K562 (cell line): Measurements from ENCODE around the gene STK16. TPM values are rescaled to one million over a fixed set of nuclear protein-coding genes. Genes with fewer than 3 reads are reported as not detected.

Experiments
- ATF4 ChIP-seq: fragments of 450-650 bp; formaldehyde crosslinking; IDR thresholded peaks from 2 replicates; pipeline ENCODE4 v1.4.0; 2022; ENCODE audit warnings: mild to moderate bottlenecking, moderate library complexity
- ELF1 ChIP-seq: fragments of 200-800 bp; sonication (Bioruptor generic); IDR thresholded peaks from 2 replicates; pipeline ENCODE4 v1.6.1; 2016; ENCODE audit warnings: missing genetic modification characterization, missing compliant biosample characterization
- HSF4 ChIP-seq: fragments of 250-450 bp; sonication (Bioruptor Pico); IDR thresholded peaks from 2 replicates; pipeline ENCODE4 v2.1.2; 2022; ENCODE audit warnings: mild to moderate bottlenecking, moderate library complexity, borderline replicate concordance
- ID3 ChIP-seq, 2 experiments: fragments of 250-450 bp in 1 of 2; fragments of 450-650 bp in 1 of 2; sonication (Bioruptor Pico) in 1 of 2; IDR thresholded peaks; 2 replicates each; pipeline versions ENCODE4 v1.6.1 to v1.8.0; 2016 to 2021; ENCODE audit warnings: mild to moderate bottlenecking in 2 of 2, moderate library complexity in 2 of 2, missing compliant biosample characterization in 1 of 2, missing genetic modification characterization in 1 of 2
- MAZ ChIP-seq, 2 experiments: fragments of 450-650 bp in 1 of 2; sonication (generic) in 1 of 2; formaldehyde crosslinking; IDR thresholded peaks in 1 of 2; conservative IDR thresholded peaks in 1 of 2; 2 replicates each; pipeline versions ENCODE4 v1.4.0 to v1.5.0; 2020; ENCODE audit warnings: mild to moderate bottlenecking in 1 of 2, missing genetic modification reagents in 1 of 2
- MYC ChIP-seq, 2 experiments: fragments of 250-450 bp in 1 of 2; sonication (Bioruptor Pico) in 1 of 2; IDR thresholded peaks; 2 replicates each; pipeline versions ENCODE4 v1.5.1 to v1.6.1; 2012 to 2021; ENCODE audit warnings: low read depth in 2 of 2, borderline replicate concordance in 1 of 2, improper control_type of control experiment in 1 of 2, low read length in 1 of 2, mild to moderate bottlenecking in 1 of 2, moderate library complexity in 1 of 2
- NCOA1 ChIP-seq: fragments of 450-650 bp; IDR thresholded peaks from 2 replicates; pipeline ENCODE4 v1.6.1; 2016; ENCODE audit warnings: low read depth
- RBFOX2 ChIP-seq: fragments of 200-400 bp; formaldehyde crosslinking; IDR thresholded peaks from 2 replicates; pipeline ENCODE4 v1.6.1; 2017; ENCODE audit warnings: low read depth, mild to moderate bottlenecking, low read length, moderate library complexity
- REST ChIP-seq, 2 experiments: fragments of 450-650 bp; formaldehyde crosslinking in 1 of 2; IDR thresholded peaks; 2 replicates each; pipeline versions ENCODE4 v1.4.0 to v1.6.1; 2014 to 2020; ENCODE audit warnings: mild to moderate bottlenecking in 2 of 2, borderline replicate concordance in 1 of 2, low read depth in 1 of 2
- SIN3A ChIP-seq, 2 experiments: fragments of 150-350 bp in 1 of 2; IDR thresholded peaks; 2 replicates each; pipeline ENCODE4 v1.6.1; 2011 to 2016; ENCODE audit warnings: borderline replicate concordance in 2 of 2, low read depth in 2 of 2, low read length in 2 of 2, mild to moderate bottlenecking in 2 of 2, moderate library complexity in 2 of 2; ENCODE audit not compliant: control insufficient read depth in 1 of 2
- SRF ChIP-seq, 2 experiments: fragments of 250-450, 450-650 bp in 1 of 2; sonication (Bioruptor Pico) in 1 of 2; sonication (generic) in 1 of 2; formaldehyde crosslinking; IDR thresholded peaks; 2 replicates each; pipeline versions ENCODE4 v1.5.0 to v1.5.1; 2020 to 2022; ENCODE audit warnings: mild to moderate bottlenecking in 1 of 2, missing genetic modification reagents in 1 of 2
- SRSF7 ChIP-seq: fragments of 200-400 bp; formaldehyde crosslinking; optimal IDR thresholded peaks from 2 replicates; pipeline ENCODE3; 2017; ENCODE audit warnings: mild to moderate bottlenecking, low read depth, low read length
- ZKSCAN8 ChIP-seq: fragments of 200-800 bp; sonication (Bioruptor generic); IDR thresholded peaks from 2 replicates; pipeline ENCODE4 v1.6.1; 2016; ENCODE audit warnings: missing genetic modification characterization, missing compliant biosample characterization
- ZNF507 ChIP-seq: conservative IDR thresholded peaks from 2 replicates; pipeline ENCODE4 v1.6.1; 2017; ENCODE audit warnings: missing genetic modification characterization, missing compliant biosample characterization
- polyA plus RNA-seq, 8 experiments: library from polyadenylated mRNA; depleted of rRNA in 4 of 8; stranded (reverse) in 5 of 8; unstranded in 3 of 8; fragments of >200 nt; fragmentation: Nextera tagmentation in 2 of 8; fragmentation: Illumina TruSeq in 1 of 8; extraction: Ambion mirVana in 2 of 8; extraction: Trizol in 1 of 8; gene quantifications; 2 replicates each; pipeline versions ENCODE4 v1.2.1 to v1.2.3, GENCODE V29; 2011 to 2014; ENCODE audit warnings: inconsistent platforms in 1 of 8, missing spikeins in 1 of 8
- total RNA-seq, 7 experiments: library from RNA; depleted of rRNA in 6 of 7; stranded (reverse); fragments of >200 nt in 6 of 7; fragmentation: Illumina TruSeq in 2 of 7; extraction: Trizol in 2 of 7; gene quantifications; 2 replicates each; pipeline versions ENCODE4 v1.2.1 to v1.2.3, GENCODE V29; 2011 to 2021; ENCODE audit warnings: low replicate concordance in 1 of 7

The STK16 gene
- total and polyA plus RNA-seq, 9 of the 15 experiments (the other 6 are each of a cell fraction or from before 2014, with no cell fraction given) = 5.4 to 36.2 (median 17.8) TPM

GRCh38 chr2:219279151-219279915, 34.1 kb downstream of the STK16 start, which contains the start of gene DNAJB2 (continued):
- TF ChIP-seq REST (IDR thresholded peaks at IDR 0.05; ENCODE audit: borderline replicate concordance) (peak; percentile 98), REST (CRISPR knock-in tag; IDR thresholded peaks at IDR 0.05; ENCODE audit: low read depth) (no peak), ATF4 (CRISPR knock-in tag) (peak; percentile 75), SRSF7 (no peak), ID3 (CRISPR knock-in tag; IDR thresholded peaks at IDR 0.05) (no peak), ID3 (tag; IDR thresholded peaks at IDR 0.05) (peak; percentile 93), SRF (CRISPR knock-in tag; IDR thresholded peaks at IDR 0.05) (no peak), HSF4 (CRISPR knock-in tag) (no peak), RBFOX2 (peak; percentile 65; the same call in 1 of the 2 replicates), MAZ (CRISPR knock-in tag; conservative IDR thresholded peaks at IDR 0.05 in 1 of 2, IDR thresholded peaks at IDR 0.05 in 1 of 2) (peak; percentile 89 to 98), ZNF507 (tag) (no peak), ELF1 (tag) (peak; percentile 82), NCOA1 (peak; percentile 92), ZKSCAN8 (CRISPR knock-in tag) (peak; percentile 88), SIN3A (IDR thresholded peaks at IDR 0.05; ENCODE audit: borderline replicate concordance in 2 of 2, control insufficient read depth in 1 of 2, low read depth in 2 of 2, low read length in 2 of 2) (peak; percentile 15 to 78; a peak in 1 of 4 replicates), MYC (IDR thresholded peaks at IDR 0.05; ENCODE audit: low read depth, low read length) (no peak; the same call in 1 of the 2 replicates), MYC (CRISPR knock-in tag; IDR thresholded peaks at IDR 0.05; ENCODE audit: borderline replicate concordance, low read depth) (no peak)
